Epithelial cell of esophagus (primary cell): ENCODE data around the gene OSBPL2.

Experiments used
- DNase-seq: peaks from one replicate; pipeline ENCODE4 v3.0.0; 2010; ENCODE audit warnings: low read depth
- H3K4me3 ChIP-seq: 2 replicates; pipeline ENCODE4 v1.5.1; 2011; ENCODE audit warnings: mild to moderate bottlenecking, low read length, control low read depth
- CTCF ChIP-seq: IDR thresholded peaks from 2 replicates; pipeline ENCODE4 v1.5.1; 2011; ENCODE audit warnings: low read depth, mild to moderate bottlenecking, low read length, control low read depth, inconsistent platforms; ENCODE audit not compliant: insufficient read depth; ENCODE audit errors: missing control alignments

Gene OSBPL2

DNA sequence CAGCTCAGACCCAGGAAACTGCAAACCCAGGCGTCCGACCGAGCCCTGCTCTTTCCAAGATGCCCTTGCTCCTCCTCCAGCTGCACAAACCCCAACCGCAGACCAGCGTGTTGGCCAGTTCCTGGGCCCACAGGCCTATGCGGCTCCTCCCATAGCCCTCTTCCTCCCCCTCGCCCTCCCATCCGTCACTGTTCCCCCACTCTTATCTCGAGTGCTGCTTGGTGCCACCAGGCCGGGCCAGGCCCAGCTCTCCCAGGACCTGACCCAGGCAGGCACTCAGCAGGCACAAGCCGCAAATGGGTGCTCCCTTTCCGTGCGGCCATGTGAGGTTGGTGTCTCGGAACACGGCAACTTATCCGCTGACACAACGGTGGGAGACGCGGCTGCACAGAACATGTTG lies 93.0 kb downstream of the OSBPL2 start:
- H3K4me3 ChIP-seq, result no peak overlapping the region
- DNase-seq, result no peak
- TF ChIP-seq CTCF, result no peak

DNA sequence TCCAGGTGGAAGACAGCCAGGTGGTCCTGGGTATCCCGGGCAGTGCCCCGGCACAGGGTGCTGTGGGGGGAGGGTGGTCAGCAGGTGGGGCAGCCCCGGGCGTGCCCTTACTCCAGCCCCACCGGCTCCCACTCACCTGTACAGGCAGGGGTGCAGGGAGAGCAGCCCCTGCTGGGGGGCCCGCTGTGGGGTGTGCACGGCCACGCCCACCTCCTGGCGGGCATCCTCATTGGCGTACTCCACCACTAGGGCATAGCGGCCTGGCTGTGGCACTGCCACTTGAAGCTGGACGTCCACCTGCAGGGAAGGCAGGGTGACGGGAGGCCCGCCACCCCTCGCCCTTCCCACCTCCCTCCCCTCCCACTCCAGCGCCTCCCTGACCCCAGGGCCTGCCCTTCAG lies 94.1 kb downstream of the OSBPL2 start:
- TF ChIP-seq CTCF, result no peak
- DNase-seq, result no peak
- H3K4me3 ChIP-seq, result no peak overlapping the region

GRCh38 chr20:62332989-62333819 lies 94.9 kb downstream of the OSBPL2 start:
- H3K4me3 ChIP-seq, result no peak overlapping the region
- DNase-seq, result no peak
- TF ChIP-seq CTCF, result no peak

GRCh38 chr20:62333820-62334595 lies 95.7 kb downstream of the OSBPL2 start:
- no peak for TF ChIP-seq CTCF
- H3K4me3 ChIP-seq, result no peak overlapping the region
- DNase-seq, result no peak

DNA sequence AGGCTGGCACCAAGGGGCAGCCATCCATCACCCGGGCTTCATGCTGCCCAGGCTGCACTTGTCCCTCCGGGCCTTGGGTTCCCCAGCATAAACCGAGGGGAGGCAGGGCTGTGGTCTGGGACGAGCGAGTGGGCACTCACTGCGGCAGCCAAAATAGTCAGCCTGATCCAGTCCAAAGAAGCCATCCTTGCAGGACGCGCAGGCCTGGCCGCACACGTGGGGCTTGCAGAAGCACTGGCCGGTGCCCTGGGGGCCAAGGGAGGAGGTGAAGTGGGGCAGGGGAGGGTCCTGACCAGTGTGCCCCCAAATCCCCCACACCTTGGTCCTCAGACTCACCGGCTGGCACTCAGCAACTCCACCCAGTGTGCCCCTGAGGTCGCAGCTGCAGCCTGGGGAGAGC lies 96.6 kb downstream of the OSBPL2 start:
- no peak overlapping the region for H3K4me3 ChIP-seq
- no peak for DNase-seq
- TF ChIP-seq CTCF, result no peak

DNA sequence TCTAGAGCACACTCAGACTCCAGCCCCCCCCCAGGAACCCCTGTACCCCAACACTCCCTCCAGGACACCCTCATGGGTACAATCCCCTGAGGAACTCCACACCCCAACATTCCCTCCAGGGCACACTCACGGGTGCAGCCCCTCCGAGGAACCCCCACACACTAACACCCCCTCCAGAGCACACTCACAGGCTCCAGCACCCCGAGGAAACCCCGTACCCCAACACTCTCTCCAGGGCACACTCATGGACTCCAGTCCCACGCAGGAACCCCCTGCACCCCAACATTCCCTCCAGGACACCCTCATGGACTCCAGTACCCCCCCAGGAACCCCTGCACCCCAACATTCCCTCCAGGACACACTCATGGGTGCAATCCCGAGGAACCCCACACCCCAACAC lies 97.2 kb downstream of the OSBPL2 start:
- DNase-seq, result no peak
- no peak for TF ChIP-seq CTCF
- H3K4me3 ChIP-seq, result no peak overlapping the region
